ENCODE results near the gene ATAD2B.

ATAD2B gene

GRCh38 chr2:23836505-23836904 lies 90.4 kb downstream of the ATAD2B start:
- peaks cover 10% of the 10 kb centered on the region for H3K36me3 Mint-ChIP-seq (ENCODE audit: low read depth)
- H3K4me3 Mint-ChIP-seq: no peak overlapping the region
- H3K4me1 Mint-ChIP-seq (ENCODE audit: low read depth): no peaks in the 10 kb centered on the region
- H3K9me3 Mint-ChIP-seq: no peaks in the 10 kb centered on the region
- H3K27me3 Mint-ChIP-seq (ENCODE audit: low read depth): no peaks in the 10 kb centered on the region
- H3K27ac Mint-ChIP-seq: no peak overlapping the region

GRCh38 chr2:23835988-23836387 lies 90.9 kb downstream of the ATAD2B start:
- H3K4me3 Mint-ChIP-seq: no peak overlapping the region
- H3K4me1 Mint-ChIP-seq (ENCODE audit: low read depth): no peaks in the 10 kb centered on the region
- H3K36me3 Mint-ChIP-seq (ENCODE audit: low read depth): peaks cover 10% of the 10 kb centered on the region
- H3K27me3 Mint-ChIP-seq (ENCODE audit: low read depth): no peaks in the 10 kb centered on the region
- no peaks in the 10 kb centered on the region for H3K9me3 Mint-ChIP-seq
- H3K27ac Mint-ChIP-seq: no peak overlapping the region

- Mint-ChIP-seq H3K4me1 (ENCODE audit: low read depth) (no peaks in the 10 kb centered on the region), H3K27ac (no peak overlapping the region), H3K36me3 (ENCODE audit: low read depth) (peaks cover 10% of the 10 kb centered on the region), H3K4me3 (no peak overlapping the region), H3K9me3 (no peaks in the 10 kb centered on the region), H3K27me3 (ENCODE audit: low read depth) (no peaks in the 10 kb centered on the region)
Measured at GRCh38 chr2:23835423-23835822, 91.5 kb downstream of the ATAD2B start.

- peaks cover 2% of the 10 kb centered on the region for H3K4me1 Mint-ChIP-seq (ENCODE audit: low read depth)
- H3K9me3 Mint-ChIP-seq: no peaks in the 10 kb centered on the region
Measured at GRCh38 chr2:23828986-23829385, 97.9 kb downstream of the ATAD2B start.

GRCh38 chr2:23828256-23828980 lies 98.5 kb downstream of the ATAD2B start:
- no peaks in the 10 kb centered on the region for H3K27me3 Mint-ChIP-seq (ENCODE audit: low read depth)
- H3K4me3 Mint-ChIP-seq: no peak overlapping the region
- H3K4me1 Mint-ChIP-seq (ENCODE audit: low read depth): peaks cover 2% of the 10 kb centered on the region
- H3K9me3 Mint-ChIP-seq: no peaks in the 10 kb centered on the region
- no peak overlapping the region for H3K27ac Mint-ChIP-seq
- peaks cover 3% of the 10 kb centered on the region for H3K36me3 Mint-ChIP-seq (ENCODE audit: low read depth)

More at GRCh38 chr2:23828986-23829385, 97.9 kb downstream of the ATAD2B start:
- H3K36me3 Mint-ChIP-seq (ENCODE audit: low read depth): peaks cover 5% of the 10 kb centered on the region
- no peaks in the 10 kb centered on the region for H3K27me3 Mint-ChIP-seq (ENCODE audit: low read depth)
- H3K27ac Mint-ChIP-seq: no peak overlapping the region
- no peak overlapping the region for H3K4me3 Mint-ChIP-seq

GRCh38 chr2:23827287-23827686 lies 99.6 kb downstream of the ATAD2B start:
- H3K36me3 Mint-ChIP-seq (ENCODE audit: low read depth): peaks cover 2% of the 10 kb centered on the region
- H3K27ac Mint-ChIP-seq: no peak overlapping the region
- H3K4me3 Mint-ChIP-seq: no peak overlapping the region
- peaks cover 2% of the 10 kb centered on the region for H3K4me1 Mint-ChIP-seq (ENCODE audit: low read depth)
- H3K27me3 Mint-ChIP-seq (ENCODE audit: low read depth): no peaks in the 10 kb centered on the region
- H3K9me3 Mint-ChIP-seq: no peaks in the 10 kb centered on the region

- Mint-ChIP-seq H3K27ac (no peak overlapping the region), H3K9me3 (no peaks in the 10 kb centered on the region)
Measured at GRCh38 chr2:23826771-23827170, 100.2 kb downstream of the ATAD2B start.

GRCh38 chr2:23826040-23826439 lies 100.9 kb downstream of the ATAD2B start:
- H3K4me3 Mint-ChIP-seq: no peak overlapping the region
- H3K27me3 Mint-ChIP-seq (ENCODE audit: low read depth): no peaks in the 10 kb centered on the region
- peaks cover 2% of the 10 kb centered on the region for H3K4me1 Mint-ChIP-seq (ENCODE audit: low read depth)
- no peak overlapping the region for H3K27ac Mint-ChIP-seq
- peaks cover 2% of the 10 kb centered on the region for H3K36me3 Mint-ChIP-seq (ENCODE audit: low read depth)
- H3K9me3 Mint-ChIP-seq: no peaks in the 10 kb centered on the region

More at GRCh38 chr2:23826771-23827170, 100.2 kb downstream of the ATAD2B start:
- Mint-ChIP-seq H3K36me3 (ENCODE audit: low read depth) (peaks cover 2% of the 10 kb centered on the region), H3K4me3 (no peak overlapping the region), H3K27me3 (ENCODE audit: low read depth) (no peaks in the 10 kb centered on the region), H3K4me1 (ENCODE audit: low read depth) (peaks cover 2% of the 10 kb centered on the region)

GRCh38 chr2:23824777-23825212 lies 102.1 kb downstream of the ATAD2B start:
- H3K27me3 Mint-ChIP-seq (ENCODE audit: low read depth): no peaks in the 10 kb centered on the region
- H3K9me3 Mint-ChIP-seq: no peaks in the 10 kb centered on the region
- H3K4me1 Mint-ChIP-seq (ENCODE audit: low read depth): peaks cover 2% of the 10 kb centered on the region
- H3K36me3 Mint-ChIP-seq (ENCODE audit: low read depth): peaks cover 2% of the 10 kb centered on the region
- H3K4me3 Mint-ChIP-seq: no peak overlapping the region
- H3K27ac Mint-ChIP-seq: no peak overlapping the region

- Mint-ChIP-seq H3K4me3 (no peak overlapping the region), H3K9me3 (no peaks in the 10 kb centered on the region), H3K36me3 (ENCODE audit: low read depth) (peaks cover 2% of the 10 kb centered on the region), H3K27me3 (ENCODE audit: low read depth) (no peaks in the 10 kb centered on the region), H3K4me1 (ENCODE audit: low read depth) (peaks cover 2% of the 10 kb centered on the region), H3K27ac (no peak overlapping the region)
Measured at GRCh38 chr2:23823863-23824262, 103.1 kb downstream of the ATAD2B start.

- H3K36me3 Mint-ChIP-seq (ENCODE audit: low read depth): peaks cover 13% of the 10 kb centered on the region
- H3K27ac Mint-ChIP-seq: no peak overlapping the region
- no peak overlapping the region for H3K4me3 Mint-ChIP-seq
- H3K27me3 Mint-ChIP-seq (ENCODE audit: low read depth): no peaks in the 10 kb centered on the region
- H3K4me1 Mint-ChIP-seq (ENCODE audit: low read depth): no peaks in the 10 kb centered on the region
- no peaks in the 10 kb centered on the region for H3K9me3 Mint-ChIP-seq
Measured at GRCh38 chr2:23814963-23815362, 112.0 kb downstream of the ATAD2B start.

- Mint-ChIP-seq H3K36me3 (ENCODE audit: low read depth) (peaks cover 14% of the 10 kb centered on the region), H3K27ac (no peak overlapping the region), H3K4me3 (no peak overlapping the region), H3K9me3 (no peaks in the 10 kb centered on the region), H3K27me3 (ENCODE audit: low read depth) (no peaks in the 10 kb centered on the region), H3K4me1 (ENCODE audit: low read depth) (peaks cover 10% of the 10 kb centered on the region)
Measured at GRCh38 chr2:23813438-23813837, 113.5 kb downstream of the ATAD2B start.

- no peak overlapping the region for H3K27ac Mint-ChIP-seq
- no peaks in the 10 kb centered on the region for H3K9me3 Mint-ChIP-seq
- H3K4me1 Mint-ChIP-seq (ENCODE audit: low read depth): peaks cover 10% of the 10 kb centered on the region
- H3K4me3 Mint-ChIP-seq: no peak overlapping the region
- H3K27me3 Mint-ChIP-seq (ENCODE audit: low read depth): no peaks in the 10 kb centered on the region
- peaks cover 12% of the 10 kb centered on the region for H3K36me3 Mint-ChIP-seq (ENCODE audit: low read depth)
Measured at GRCh38 chr2:23809150-23809549, 117.8 kb downstream of the ATAD2B start.

GRCh38 chr2:23806665-23807249 lies 120.2 kb downstream of the ATAD2B start:
- Mint-ChIP-seq H3K9me3 (no peaks in the 10 kb centered on the region), H3K27ac (no peak overlapping the region), H3K36me3 (ENCODE audit: low read depth) (peaks cover 14% of the 10 kb centered on the region), H3K4me3 (no peak overlapping the region), H3K27me3 (ENCODE audit: low read depth) (no peaks in the 10 kb centered on the region), H3K4me1 (ENCODE audit: low read depth) (peaks cover 10% of the 10 kb centered on the region)

GRCh38 chr2:23806201-23806600 lies 120.7 kb downstream of the ATAD2B start:
- Mint-ChIP-seq H3K4me1 (ENCODE audit: low read depth) (peaks cover 10% of the 10 kb centered on the region), H3K4me3 (no peak overlapping the region), H3K9me3 (no peaks in the 10 kb centered on the region), H3K27me3 (ENCODE audit: low read depth) (no peaks in the 10 kb centered on the region), H3K36me3 (ENCODE audit: low read depth) (peaks cover 14% of the 10 kb centered on the region), H3K27ac (no peak overlapping the region)

Data from T-helper 1 cell treated with Interleukin-12 subunit alpha and Interleukin-12 subunit beta and Interleukin-4 antibody, amounts not matched to agents 30 μg/mL and 1 μg/mL, for 36 hours (primary cell).